PC-9 (cell line): Measurements from ENCODE around the gene FBP1. TPM values are rescaled to one million over a fixed set of nuclear protein-coding genes. Genes with fewer than 3 reads are reported as not detected.

ENCODE experiments used
- BruUV-seq: library from RNA; stranded (reverse); fragments of 400-500 nt; replicated peaks from 2 replicates; lab custom pipeline; 2021; lab: Mats Ljungman, UMichigan
- CTCF ChIA-PET: fragments of 300-600 bp; sonication (Branson Sonifier 250); formaldehyde crosslinking; loops from one replicate; lab custom pipeline; 2022; ENCODE audit warnings: antibody characterized with exemption; lab: Charles Lee
- POLR2A ChIA-PET: fragments of 300-600 bp; sonication (Branson Sonifier 250); formaldehyde crosslinking; loops from one replicate; lab custom pipeline; 2022; ENCODE audit warnings: antibody characterized with exemption; ENCODE audit not compliant: unreplicated experiment; lab: Charles Lee
- DNase-seq, 2 experiments: peaks; one replicate each; pipeline versions ENCODE4 v3.0.0 to v3.0.0-alpha.2; 2015 to 2022; ENCODE audit warnings: mixed read lengths in 1 of 2
- H2AFZ ChIP-seq: fragments of 200-600 bp; sonication (generic); 2 replicates; pipeline ENCODE4 v1.8.1; 2017; ENCODE audit warnings: antibody characterized with exemption
- H3F3A ChIP-seq: fragments of 200-600 bp; sonication (generic); 2 replicates; pipeline ENCODE4 v1.8.1; 2017; ENCODE audit warnings: antibody characterized with exemption, mild to moderate bottlenecking, low read depth; ENCODE audit not compliant: insufficient read depth
- H3K27ac ChIP-seq: fragments of 200-600 bp; sonication (generic); 2 replicates; pipeline ENCODE4 v1.6.1; 2016; ENCODE audit warnings: mixed run types
- H3K27me3 ChIP-seq: fragments of 200-600 bp; sonication (generic); 2 replicates; pipeline ENCODE4 v1.6.1; 2016; ENCODE audit warnings: low read depth, mixed run types; ENCODE audit not compliant: insufficient read depth
- H3K36me3 ChIP-seq: fragments of 200-600 bp; sonication (generic); 2 replicates; pipeline ENCODE4 v1.6.1; 2016; ENCODE audit warnings: low read depth, mixed run types
- H3K4me1 ChIP-seq: fragments of 200-600 bp; sonication (generic); replicated peaks from 2 replicates; pipeline ENCODE4 v1.6.1; 2016; ENCODE audit warnings: mixed run types; ENCODE audit not compliant: insufficient read depth
- H3K4me2 ChIP-seq: fragments of 200-600 bp; sonication (generic); 2 replicates; pipeline ENCODE4 v1.6.1; 2017; ENCODE audit warnings: mixed run types
- H3K4me3 ChIP-seq: fragments of 200-600 bp; sonication (generic); 2 replicates; pipeline ENCODE4 v1.6.1; 2016; ENCODE audit warnings: mixed run types
- H3K79me2 ChIP-seq: fragments of 200-600 bp; sonication (generic); 2 replicates; pipeline ENCODE4 v1.6.1; 2017; ENCODE audit warnings: low read depth, mixed run types
- H3K9me2 ChIP-seq: fragments of 200-600 bp; sonication (generic); 2 replicates; pipeline ENCODE4 v1.8.1; 2017; ENCODE audit warnings: mild to moderate bottlenecking; ENCODE audit not compliant: insufficient read depth
- H3K9me3 ChIP-seq: fragments of 200-600 bp; sonication (generic); 2 replicates; pipeline ENCODE4 v1.8.1; 2016; ENCODE audit warnings: low read depth; ENCODE audit not compliant: insufficient read depth
- H4K20me1 ChIP-seq: fragments of 200-600 bp; sonication (generic); 2 replicates; pipeline ENCODE4 v1.8.1; 2017; ENCODE audit not compliant: insufficient read depth
- CTCF ChIP-seq: fragments of 200-600 bp; sonication (generic); conservative IDR thresholded peaks from 2 replicates; pipeline ENCODE4 v1.6.1; 2017; ENCODE audit warnings: mixed run types, antibody characterized with exemption, mild to moderate bottlenecking, moderate library complexity
- EZH2 ChIP-seq: fragments of 200-600 bp; sonication (generic); IDR thresholded peaks from 2 replicates; pipeline ENCODE4 v1.8.0; 2017; ENCODE audit warnings: antibody characterized with exemption, low read depth
- intact Hi-C: fragments of 100-400 bp; cut with micrococcal nuclease; formaldehyde crosslinking; loops from one replicate; pipeline ENCODE4 v1.10.0; 2022; ENCODE audit not compliant: unreplicated experiment
- total RNA-seq: library from RNA; stranded (reverse); gene quantifications from 2 replicates; pipeline ENCODE4 v1.2.3, GENCODE V29; 2021

The FBP1 gene
- total RNA-seq, 1 experiment from 2014 or later: 34.9 TPM

DNA sequence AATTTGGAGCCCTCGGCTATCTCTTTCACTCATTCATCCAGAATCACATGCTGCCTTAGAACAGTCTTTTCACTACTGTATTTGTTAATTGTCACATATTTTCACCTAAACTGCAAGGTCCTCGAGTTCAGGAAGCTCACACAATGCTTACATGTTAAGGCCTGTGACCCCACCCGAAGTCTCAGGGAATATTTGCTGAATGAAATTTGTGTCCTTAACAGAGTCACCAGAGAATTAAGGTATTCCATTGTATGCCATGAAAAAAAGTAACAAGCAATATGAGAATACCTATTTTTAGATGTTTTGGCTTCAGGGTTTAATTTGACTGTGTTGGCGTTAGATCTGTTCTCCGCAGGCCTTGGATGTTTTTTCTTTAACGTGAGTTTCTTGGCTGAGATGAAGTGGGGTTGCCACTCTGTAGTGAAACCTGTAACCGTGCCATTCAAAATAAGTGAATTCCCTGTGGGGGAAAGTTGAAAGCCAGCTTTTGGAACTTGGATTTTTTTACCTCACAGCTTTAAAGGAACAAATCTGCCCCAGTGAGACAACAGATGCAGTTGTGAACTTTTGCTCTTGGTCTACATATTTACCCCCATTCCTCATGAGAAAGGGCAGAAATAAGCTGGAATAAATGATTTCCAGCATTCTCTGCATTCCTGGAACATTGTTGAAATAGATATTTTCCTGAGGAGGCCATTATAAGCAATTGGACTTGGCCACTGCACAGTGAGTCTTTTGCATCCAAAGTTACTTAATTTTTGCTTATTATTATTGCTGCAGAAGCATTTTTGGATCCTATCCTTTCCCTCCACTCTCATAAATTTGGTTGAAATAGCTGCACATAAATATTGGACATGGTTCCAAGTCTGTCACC, 35.9 kb upstream of the FBP1 start:
- H3F3A ChIP-seq: no peaks in the 10 kb centered on the region; the same call in 1 of the 2 replicates
- POLR2A ChIA-PET: no interaction called here
- intact Hi-C loops: no loop called here
- no peaks in the 10 kb centered on the region for H3K9me3 ChIP-seq
- no peak overlapping the region for H2AFZ ChIP-seq
- no peak overlapping the region for H3K27ac ChIP-seq
- H3K27me3 ChIP-seq: no peaks in the 10 kb centered on the region
- no peaks in the 10 kb centered on the region for H3K79me2 ChIP-seq
- CTCF ChIA-PET: no interaction called here
- DNase-seq: no peak
- TF ChIP-seq CTCF (no peak), EZH2 (no peak)
- H3K4me3 ChIP-seq: no peak overlapping the region
- no peaks in the 10 kb centered on the region for H4K20me1 ChIP-seq
- H3K9me2 ChIP-seq: no peaks in the 10 kb centered on the region
- no peak overlapping the region for H3K4me2 ChIP-seq
- peaks cover 16% of the 10 kb centered on the region for H3K4me1 ChIP-seq
- no TSS peak for BruUV-seq
- H3K36me3 ChIP-seq: no peaks in the 10 kb centered on the region

- Histone ChIP-seq H2AFZ (peak overlapping the region; percentile 65; the same call in 1 of the 2 replicates), H3K9me3 (no peaks in the 10 kb centered on the region), H3K27me3 (no peaks in the 10 kb centered on the region), H4K20me1 (no peaks in the 10 kb centered on the region), H3K27ac (peak overlapping the region; percentile 61), H3K9me2 (no peaks in the 10 kb centered on the region), H3K4me3 (no peak overlapping the region; the same call in 1 of the 2 replicates), H3K79me2 (no peaks in the 10 kb centered on the region), H3K4me2 (peak overlapping the region; percentile 51), H3K4me1 (peaks cover 19% of the 10 kb centered on the region), H3K36me3 (no peaks in the 10 kb centered on the region), H3F3A (peaks cover 10% of the 10 kb centered on the region)
- BruUV-seq: no TSS peak
- intact Hi-C loops: no loop called here
- ChIA-PET POLR2A (interaction anchor here (0.6 to 0.7 kb wide), 3 partner anchors 19 to 244 kb away, joined by 3 to 7 read pairs (median 4); no protein-coding TSS in a partner anchor), CTCF (interaction anchor here (1.1 kb wide), 1 partner anchor 455 kb away, joined by 6 read pairs; no protein-coding TSS in a partner anchor)
- TF ChIP-seq EZH2 (no peak), CTCF (no peak)
- peak in 1 of 2 experiments; percentile 85 for DNase-seq
Observed at GRCh38 chr9:94672811-94673487, 33.6 kb upstream of the FBP1 start.
